Measurements from ENCODE around the gene DNAJB6. TPM values are rescaled to one million over a fixed set of nuclear protein-coding genes. Genes with fewer than 3 reads are reported as not detected.

DNAJB6 gene
- total RNA-seq, 3 donors from 2014 or later (not counting 1 experiment from before 2014, with no cell fraction given) = 309 to 343 (median 340) TPM

DNA sequence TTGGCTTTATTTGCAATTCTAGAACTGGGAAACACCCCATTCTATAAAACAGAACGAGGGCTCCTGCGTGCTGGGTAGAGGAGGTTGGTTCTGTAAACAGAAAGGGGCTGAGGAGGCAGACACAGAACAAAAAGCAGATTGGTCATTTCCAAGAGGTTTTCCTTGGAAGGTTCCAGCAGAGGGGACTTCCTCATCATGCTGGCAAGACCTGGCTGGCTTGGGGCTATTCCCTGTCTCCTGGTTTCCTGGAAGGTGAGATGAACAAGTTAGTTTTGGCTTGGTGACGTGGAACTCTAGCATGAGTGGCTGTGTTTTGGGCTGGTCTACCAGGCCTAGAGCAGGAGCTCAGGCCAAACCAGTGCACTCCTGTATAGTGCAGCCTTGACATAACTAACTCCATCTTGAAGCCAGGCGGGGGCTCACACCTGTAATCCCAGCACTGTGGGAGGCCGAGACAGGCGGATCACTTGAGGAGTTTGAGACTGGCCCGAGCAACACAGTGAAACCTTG, 26.1 kb upstream of the DNAJB6 start:
- Histone ChIP-seq H3K27ac (ENCODE audit: low read length) (no peak overlapping the region), H3K4me1 (ENCODE audit: control insufficient read depth, insufficient read depth, low read length) (peaks cover 8% of the 10 kb centered on the region), H3K9me3 (ENCODE audit: control insufficient read depth, insufficient read depth, low read length) (no peaks in the 10 kb centered on the region), H3K4me3 (ENCODE audit: low read length) (no peak overlapping the region), H3K27me3 (ENCODE audit: control insufficient read depth, insufficient read depth, low read length) (no peaks in the 10 kb centered on the region), H3K36me3 (ENCODE audit: control insufficient read depth, insufficient read depth, low read length) (no peaks in the 10 kb centered on the region)
- Mint-ChIP-seq H3K36me3 (no peaks in the 10 kb centered on the region), H3K27ac (no peak overlapping the region), H3K4me3 (no peak overlapping the region), H3K9me3 (no peaks in the 10 kb centered on the region), H3K27me3 (ENCODE audit: low read depth in 2 of 2) (no peaks in the 10 kb centered on the region), H3K4me1 (peaks cover 19 to 20% of the 10 kb centered on the region in 2 donors)
- TF ChIP-seq, protein P1, sequence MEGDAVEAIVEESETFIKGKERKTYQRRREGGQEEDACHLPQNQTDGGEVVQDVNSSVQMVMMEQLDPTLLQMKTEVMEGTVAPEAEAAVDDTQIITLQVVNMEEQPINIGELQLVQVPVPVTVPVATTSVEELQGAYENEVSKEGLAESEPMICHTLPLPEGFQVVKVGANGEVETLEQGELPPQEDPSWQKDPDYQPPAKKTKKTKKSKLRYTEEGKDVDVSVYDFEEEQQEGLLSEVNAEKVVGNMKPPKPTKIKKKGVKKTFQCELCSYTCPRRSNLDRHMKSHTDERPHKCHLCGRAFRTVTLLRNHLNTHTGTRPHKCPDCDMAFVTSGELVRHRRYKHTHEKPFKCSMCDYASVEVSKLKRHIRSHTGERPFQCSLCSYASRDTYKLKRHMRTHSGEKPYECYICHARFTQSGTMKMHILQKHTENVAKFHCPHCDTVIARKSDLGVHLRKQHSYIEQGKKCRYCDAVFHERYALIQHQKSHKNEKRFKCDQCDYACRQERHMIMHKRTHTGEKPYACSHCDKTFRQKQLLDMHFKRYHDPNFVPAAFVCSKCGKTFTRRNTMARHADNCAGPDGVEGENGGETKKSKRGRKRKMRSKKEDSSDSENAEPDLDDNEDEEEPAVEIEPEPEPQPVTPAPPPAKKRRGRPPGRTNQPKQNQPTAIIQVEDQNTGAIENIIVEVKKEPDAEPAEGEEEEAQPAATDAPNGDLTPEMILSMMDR (IDR thresholded peaks at IDR 0.05) = no peak
- ATAC-seq (no peak), DNase-seq (no peak)
- WGBS (ENCODE audit: insufficient coverage) = 95% methylated on average over 7 of the region's 7 CpGs
- intact Hi-C loops (cut with micrococcal nuclease) = no loop called here

DNA sequence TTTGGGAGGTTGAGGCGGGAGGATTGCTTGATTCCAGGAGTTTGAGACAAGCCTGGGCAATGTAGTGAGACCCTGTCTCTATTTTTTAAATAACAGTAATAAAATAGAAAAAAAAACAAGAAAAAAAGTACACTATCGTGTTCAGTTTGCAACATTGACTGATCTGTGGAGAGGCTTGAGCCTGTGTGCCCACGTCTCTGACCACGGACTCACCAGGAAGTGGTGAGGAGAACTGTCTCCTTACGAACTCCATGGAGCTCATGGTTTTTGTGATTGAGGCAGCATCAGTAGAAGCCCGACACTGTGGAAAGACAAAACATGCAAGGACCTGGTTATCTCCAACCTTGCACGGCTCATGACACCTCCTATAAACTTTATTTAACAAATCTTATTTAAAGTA, 23.9 kb upstream of the DNAJB6 start:
- Mint-ChIP-seq H3K36me3 (no peaks in the 10 kb centered on the region), H3K27me3 (ENCODE audit: low read depth in 2 of 2) (no peaks in the 10 kb centered on the region), H3K9me3 (no peaks in the 10 kb centered on the region), H3K4me3 (no peak overlapping the region), H3K4me1 (peaks cover under 1 to 5% of the 10 kb centered on the region in 2 donors), H3K27ac (no peak overlapping the region)
- no peak for DNase-seq
- Histone ChIP-seq H3K27ac (ENCODE audit: low read length) (no peak overlapping the region), H3K4me3 (ENCODE audit: low read length) (no peak overlapping the region), H3K4me1 (ENCODE audit: control insufficient read depth, insufficient read depth, low read length) (peaks cover 5% of the 10 kb centered on the region), H3K36me3 (ENCODE audit: control insufficient read depth, insufficient read depth, low read length) (no peaks in the 10 kb centered on the region), H3K27me3 (ENCODE audit: control insufficient read depth, insufficient read depth, low read length) (no peaks in the 10 kb centered on the region), H3K9me3 (ENCODE audit: control insufficient read depth, insufficient read depth, low read length) (no peaks in the 10 kb centered on the region)
- ATAC-seq = no peak
- WGBS (ENCODE audit: insufficient coverage) = 43% methylated on average over 6 of the region's 7 CpGs
- intact Hi-C loops (cut with micrococcal nuclease) = no loop called here
- TF ChIP-seq, protein P1 (IDR thresholded peaks at IDR 0.05) = no peak

DNA sequence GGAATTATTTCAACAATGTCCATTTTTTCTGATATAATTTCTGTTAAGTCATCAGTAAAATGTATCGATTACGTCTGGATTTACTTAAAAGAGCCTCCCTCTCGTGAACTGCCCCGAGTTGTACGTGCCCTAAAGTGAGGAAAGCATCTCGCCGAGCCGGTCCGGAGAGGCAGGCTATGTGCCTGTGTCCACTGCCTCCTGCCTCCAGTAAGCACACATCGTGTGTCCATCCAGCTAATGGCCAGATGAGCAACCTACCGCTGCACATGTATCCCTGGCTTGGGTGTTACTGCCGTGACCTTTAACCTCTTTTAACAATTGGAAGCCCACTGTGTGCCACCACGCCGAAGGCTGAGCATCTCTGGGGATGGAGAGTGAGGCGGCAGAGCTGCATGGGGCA, 23.2 kb upstream of the DNAJB6 start:
- 97% methylated on average over 15 of the region's 15 CpGs for WGBS (ENCODE audit: insufficient coverage)
- no peaks in the 10 kb centered on the region for H3K27me3 Mint-ChIP-seq (ENCODE audit: low read depth in 2 of 2)

More for the DNA sequence above, 23.2 kb upstream of the DNAJB6 start:
- Mint-ChIP-seq H3K4me3 (no peak overlapping the region), H3K9me3 (no peaks in the 10 kb centered on the region), H3K27ac (no peak overlapping the region), H3K36me3 (no peaks in the 10 kb centered on the region), H3K4me1 (peaks cover 0 to 4% of the 10 kb centered on the region in 2 donors)
- ATAC-seq (no peak), DNase-seq (no peak)
- Histone ChIP-seq H3K4me1 (ENCODE audit: control insufficient read depth, insufficient read depth, low read length) (peaks cover 5% of the 10 kb centered on the region), H3K27me3 (ENCODE audit: control insufficient read depth, insufficient read depth, low read length) (no peaks in the 10 kb centered on the region), H3K36me3 (ENCODE audit: control insufficient read depth, insufficient read depth, low read length) (no peaks in the 10 kb centered on the region), H3K4me3 (ENCODE audit: low read length) (no peak overlapping the region), H3K9me3 (ENCODE audit: control insufficient read depth, insufficient read depth, low read length) (no peaks in the 10 kb centered on the region), H3K27ac (ENCODE audit: low read length) (no peak overlapping the region)
- TF ChIP-seq, protein P1 (IDR thresholded peaks at IDR 0.05) = no peak
- intact Hi-C loops (cut with micrococcal nuclease) = no loop called here
